Subcutaneous adipose tissue (tissue), 4 donors: ENCODE measurements around the gene CERT1. TPM values are rescaled to one million over a fixed set of nuclear protein-coding genes. Genes with fewer than 3 reads are reported as not detected.

Source experiments
- total RNA-seq, 4 donors: library from RNA; depleted of rRNA; stranded (reverse); fragments of >200 nt; gene quantifications; one replicate each; pipeline ENCODE4 v1.1.0, GENCODE V29; 2016
- TF ChIP-seq, protein P1 (sequence below): fragments of 450-650 bp; IDR thresholded peaks from one replicate; pipeline ENCODE4 v1.5.1; 2016; ENCODE audit warnings: low read depth, mild to moderate bottlenecking, control low read depth, antibody characterized with exemption, moderate library complexity

The CERT1 gene
- total RNA-seq, 4 donors from 2014 or later: 77.6 to 106 (median 86.1) TPM

DNA sequence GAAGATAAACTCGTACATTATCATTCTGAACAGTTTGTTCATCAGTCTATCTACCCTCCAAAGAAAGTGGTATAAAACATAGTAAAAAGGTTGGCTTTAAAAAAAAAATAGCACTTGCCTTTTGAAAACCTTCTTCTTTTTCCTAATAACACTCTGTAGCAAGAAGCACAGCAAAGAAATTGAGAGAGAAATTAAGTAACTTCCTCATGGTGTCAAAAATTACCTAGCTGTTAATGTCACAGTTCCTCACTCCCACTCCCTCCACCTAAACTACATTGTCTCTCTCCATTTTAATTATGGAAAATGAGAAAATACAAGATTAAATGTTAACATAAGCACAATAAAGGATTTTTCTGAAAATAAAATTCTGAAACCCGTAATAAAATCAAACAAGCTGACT is 72.2 kb downstream of the CERT1 start:
- TF ChIP-seq, protein P1, sequence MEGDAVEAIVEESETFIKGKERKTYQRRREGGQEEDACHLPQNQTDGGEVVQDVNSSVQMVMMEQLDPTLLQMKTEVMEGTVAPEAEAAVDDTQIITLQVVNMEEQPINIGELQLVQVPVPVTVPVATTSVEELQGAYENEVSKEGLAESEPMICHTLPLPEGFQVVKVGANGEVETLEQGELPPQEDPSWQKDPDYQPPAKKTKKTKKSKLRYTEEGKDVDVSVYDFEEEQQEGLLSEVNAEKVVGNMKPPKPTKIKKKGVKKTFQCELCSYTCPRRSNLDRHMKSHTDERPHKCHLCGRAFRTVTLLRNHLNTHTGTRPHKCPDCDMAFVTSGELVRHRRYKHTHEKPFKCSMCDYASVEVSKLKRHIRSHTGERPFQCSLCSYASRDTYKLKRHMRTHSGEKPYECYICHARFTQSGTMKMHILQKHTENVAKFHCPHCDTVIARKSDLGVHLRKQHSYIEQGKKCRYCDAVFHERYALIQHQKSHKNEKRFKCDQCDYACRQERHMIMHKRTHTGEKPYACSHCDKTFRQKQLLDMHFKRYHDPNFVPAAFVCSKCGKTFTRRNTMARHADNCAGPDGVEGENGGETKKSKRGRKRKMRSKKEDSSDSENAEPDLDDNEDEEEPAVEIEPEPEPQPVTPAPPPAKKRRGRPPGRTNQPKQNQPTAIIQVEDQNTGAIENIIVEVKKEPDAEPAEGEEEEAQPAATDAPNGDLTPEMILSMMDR: no peak

DNA sequence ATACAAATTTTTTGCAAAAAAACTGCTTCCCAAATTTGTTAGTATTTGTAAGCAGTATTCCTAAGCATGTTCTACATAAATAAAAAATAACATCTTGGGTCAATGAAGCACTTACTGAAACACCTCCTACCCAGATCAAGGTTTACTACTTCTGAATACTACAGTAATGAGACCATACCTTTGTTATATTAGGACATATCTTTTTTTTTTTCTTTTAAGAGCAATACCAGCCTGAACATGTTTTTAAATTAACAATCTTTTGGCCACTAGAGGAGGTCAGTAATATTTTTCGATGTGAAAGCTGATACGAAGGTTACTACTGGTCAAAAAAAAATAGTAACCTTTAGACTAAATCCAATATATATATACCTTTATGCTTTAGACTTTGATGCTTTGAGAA is 72.7 kb downstream of the CERT1 start:
- TF ChIP-seq, protein P1: no peak

DNA sequence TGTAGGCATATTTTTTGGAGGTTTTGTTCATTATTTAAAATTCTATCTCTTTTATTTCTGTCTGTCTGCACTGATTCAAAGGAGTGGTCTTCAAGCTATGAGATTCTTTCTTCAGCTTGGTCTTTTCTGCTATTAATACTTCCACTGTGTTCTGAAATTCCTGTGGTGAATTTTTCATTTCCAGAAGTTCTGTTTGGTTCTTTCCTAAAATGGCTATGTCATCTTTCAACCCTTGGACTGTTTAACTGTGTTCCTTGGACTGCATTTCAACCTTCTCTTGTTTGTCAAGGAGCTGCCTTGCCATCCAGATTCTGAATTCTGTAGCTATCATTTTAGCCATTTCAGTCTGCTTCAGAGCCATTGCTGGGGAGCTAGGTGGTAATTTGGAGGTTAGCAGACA is 76.3 kb downstream of the CERT1 start:
- TF ChIP-seq, protein P1: no peak

DNA sequence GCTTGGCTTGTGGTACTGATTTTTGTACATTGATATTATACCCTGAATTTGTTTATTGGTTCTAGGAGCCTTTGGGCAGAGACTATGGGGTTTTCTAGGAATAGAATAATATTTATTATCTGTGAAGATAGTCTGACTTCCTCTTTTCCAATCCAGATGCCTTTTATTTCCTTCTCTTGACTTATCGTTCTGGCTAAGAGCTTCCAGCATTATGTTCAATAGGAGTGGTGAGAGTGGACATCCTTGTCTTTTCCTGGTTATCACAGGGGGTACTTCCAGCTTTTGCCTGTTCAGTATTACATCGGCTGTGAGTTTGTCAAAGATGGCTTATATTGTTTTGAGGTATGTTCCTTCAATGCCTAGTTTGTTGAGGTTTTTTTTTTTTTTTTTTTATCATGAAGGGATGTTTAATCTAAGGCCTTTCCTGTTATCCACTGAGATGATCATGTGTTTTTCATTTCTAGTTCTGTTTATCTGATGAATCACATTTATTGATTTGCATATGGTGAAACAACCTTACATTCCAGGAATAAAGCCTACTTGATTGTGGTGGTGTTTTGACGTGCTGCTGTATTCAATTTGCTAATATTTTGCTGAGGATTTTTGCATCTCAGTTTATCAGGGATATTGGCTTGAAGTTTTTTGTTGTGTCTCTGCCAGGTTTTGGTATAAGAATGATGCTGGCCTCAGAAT is 77.5 kb downstream of the CERT1 start:
- TF ChIP-seq, protein P1: no peak

DNA sequence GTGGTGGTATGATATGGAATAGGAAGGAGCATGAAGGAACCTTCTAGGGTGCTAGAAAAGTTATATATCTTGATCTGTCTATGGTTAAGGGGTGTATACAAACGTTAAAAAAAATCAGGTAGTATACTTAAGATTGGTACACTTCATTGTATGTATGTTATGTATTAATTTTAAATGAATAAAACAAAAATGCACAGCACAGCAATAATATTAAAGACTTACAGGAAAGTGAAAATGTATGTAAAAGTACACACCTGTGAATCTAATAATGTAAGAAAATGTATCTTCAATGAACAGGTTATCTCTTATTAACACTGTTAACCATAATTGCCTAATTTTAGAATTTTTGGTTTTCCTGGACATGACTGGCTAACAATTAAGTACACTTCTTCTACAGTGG is 97.2 kb downstream of the CERT1 start:
- TF ChIP-seq, protein P1: no peak

DNA sequence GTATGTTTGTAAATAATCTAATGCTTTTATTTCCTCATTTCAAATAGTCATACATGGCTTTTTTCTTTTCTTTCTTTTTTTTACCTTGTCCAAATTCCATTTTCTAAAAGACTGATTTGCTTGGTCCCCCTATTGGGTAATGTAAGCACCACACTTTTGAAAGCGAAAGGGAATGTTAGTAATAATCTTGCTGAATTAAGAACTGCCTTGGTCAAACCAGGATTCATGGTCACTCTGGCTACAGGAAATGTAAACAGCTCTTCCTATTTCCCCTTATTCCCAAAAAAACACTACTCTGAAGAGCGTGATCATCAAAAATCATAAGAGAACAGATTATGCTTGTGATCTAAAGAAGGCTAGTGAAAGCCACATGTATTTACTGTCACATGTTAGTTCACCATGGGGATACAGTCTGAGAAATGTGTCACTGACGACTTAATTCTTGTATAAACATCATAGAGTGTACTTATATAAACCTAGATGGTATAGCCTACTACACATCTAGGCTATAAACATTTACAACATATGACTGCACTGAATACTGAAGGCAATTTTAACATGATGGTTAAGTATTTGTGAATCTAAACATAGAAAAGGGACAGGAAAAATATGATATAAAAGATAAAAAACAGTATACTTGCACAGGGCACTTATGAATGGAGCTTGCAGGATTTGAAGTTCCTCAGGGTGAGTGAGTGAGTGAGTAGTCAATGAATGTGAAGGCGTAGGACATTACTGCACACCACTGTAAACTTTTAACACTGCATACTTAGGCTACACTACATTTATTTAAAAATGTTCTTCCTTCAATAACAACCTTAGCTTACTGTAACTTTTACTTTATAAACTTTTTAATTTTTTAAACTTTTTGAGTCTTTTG is 99.1 kb downstream of the CERT1 start:
- TF ChIP-seq, protein P1: no peak

DNA sequence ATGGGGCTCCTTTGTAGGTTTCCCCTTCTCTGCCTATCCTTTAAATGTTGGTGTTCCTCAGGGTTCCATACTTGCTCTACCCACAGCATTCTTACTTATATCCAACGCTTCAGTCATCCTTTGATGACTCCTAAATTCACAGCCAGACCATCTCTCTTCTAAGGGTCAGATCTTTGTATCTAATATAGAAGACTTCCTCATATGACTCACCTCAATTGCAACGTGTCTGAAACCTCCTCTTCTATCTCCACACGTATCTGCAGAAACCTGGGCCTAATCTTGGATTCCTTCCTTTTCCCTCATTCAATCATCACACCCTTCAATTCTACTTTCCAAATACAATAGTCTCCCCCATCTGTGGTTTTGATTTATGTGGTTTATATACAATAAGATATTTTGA is 106.1 kb downstream of the CERT1 start:
- TF ChIP-seq, protein P1: no peak
